IPS-11a (cell line): Measurements from ENCODE around the gene SLFN13.
"Not testable (repeated sequence)": the region's sequence is repeated elsewhere in the genome, so short reads cannot be mapped to it uniquely, and the experiment has no call there.

ENCODE experiments used
- H3K4me3 ChIP-seq: one replicate; pipeline ENCODE4 v1.5.1; 2013; ENCODE audit warnings: low read depth, low read length, control low read depth

The SLFN13 gene

GRCh38 chr17:35432176-35433074 lies 16.1 kb downstream of the SLFN13 start, which contains the start of gene SLFN12:
SLFN12 (minus strand) TSS chr17:35432500; CDS start chr17:35423028, 9,472 bp downstream.
- H3K4me3 ChIP-seq, result peak within 1 kb of the TSS; percentile 58

- H3K4me3 ChIP-seq, result peak overlapping the region; percentile 2
These were observed 18.9 kb downstream of the SLFN13 start for GRCh38 chr17:35429702-35430101.

GRCh38 chr17:35428229-35428628 lies 20.3 kb downstream of the SLFN13 start:
- no peak overlapping the region for H3K4me3 ChIP-seq

- H3K4me3 ChIP-seq, result no peak overlapping the region
These were observed 24.8 kb downstream of the SLFN13 start for GRCh38 chr17:35423761-35424160.

- H3K4me3 ChIP-seq, result not testable (repeated sequence)
These were observed 27.5 kb downstream of the SLFN13 start for GRCh38 chr17:35421069-35421468.

- no peak overlapping the region for H3K4me3 ChIP-seq
These were observed 31.9 kb downstream of the SLFN13 start for GRCh38 chr17:35416659-35417058.

GRCh38 chr17:35414707-35415106 lies 33.9 kb downstream of the SLFN13 start:
- not testable (repeated sequence) for H3K4me3 ChIP-seq

GRCh38 chr17:35414247-35414646 lies 34.3 kb downstream of the SLFN13 start:
- no peak overlapping the region for H3K4me3 ChIP-seq

GRCh38 chr17:35407531-35407930 lies 41.0 kb downstream of the SLFN13 start:
- H3K4me3 ChIP-seq, result no peak overlapping the region

- no peak overlapping the region for H3K4me3 ChIP-seq
These were observed 42.0 kb downstream of the SLFN13 start for GRCh38 chr17:35406568-35406967.

- H3K4me3 ChIP-seq, result no peak overlapping the region
These were observed 44.2 kb downstream of the SLFN13 start for GRCh38 chr17:35404360-35404759.

- not testable (repeated sequence) for H3K4me3 ChIP-seq
These were observed 54.8 kb downstream of the SLFN13 start for GRCh38 chr17:35393783-35394182.

- no peak overlapping the region for H3K4me3 ChIP-seq
These were observed 57.9 kb downstream of the SLFN13 start for GRCh38 chr17:35390663-35391062.

- no peak overlapping the region for H3K4me3 ChIP-seq
These were observed 58.4 kb downstream of the SLFN13 start for GRCh38 chr17:35390156-35390555.

GRCh38 chr17:35387496-35387895 lies 61.1 kb downstream of the SLFN13 start:
- no peak overlapping the region for H3K4me3 ChIP-seq
